HEK293T (cell line): ENCODE data around the gene NRIP1.

Experiments used
- ARNT ChIP-seq: fragments of 450-650 bp; IDR thresholded peaks from 2 replicates; pipeline ENCODE4 v1.6.1; 2017; ENCODE audit warnings: mild to moderate bottlenecking
- CTBP1 ChIP-seq: fragments of 450-650 bp; IDR thresholded peaks from 2 replicates; pipeline ENCODE4 v1.6.1; 2016; ENCODE audit warnings: borderline replicate concordance
- ELF4 ChIP-seq: fragments of 450-650 bp; IDR thresholded peaks from 2 replicates; pipeline ENCODE4 v1.6.1; 2017; ENCODE audit warnings: antibody characterized with exemption
- FOXA1 ChIP-seq: fragments of 450-650 bp; IDR thresholded peaks from 2 replicates; pipeline ENCODE4 v1.6.1; 2016; ENCODE audit warnings: mild to moderate bottlenecking
- FOXK2 ChIP-seq: fragments of 450-650 bp; IDR thresholded peaks from 2 replicates; pipeline ENCODE4 v1.6.1; 2016; ENCODE audit warnings: mild to moderate bottlenecking
- FOXM1 ChIP-seq: fragments of 450-650 bp; IDR thresholded peaks from 2 replicates; pipeline ENCODE4 v1.6.1; 2017; ENCODE audit warnings: mild to moderate bottlenecking, borderline replicate concordance
- HDGF ChIP-seq: fragments of 450-650 bp; IDR thresholded peaks from 2 replicates; pipeline ENCODE4 v1.6.1; 2017; ENCODE audit warnings: antibody characterized with exemption, borderline replicate concordance
- NFRKB ChIP-seq: fragments of 450-650 bp; IDR thresholded peaks from 2 replicates; pipeline ENCODE4 v1.6.1; 2016; ENCODE audit warnings: mild to moderate bottlenecking, moderate library complexity
- PKNOX1 ChIP-seq: fragments of 450-650 bp; IDR thresholded peaks from 2 replicates; pipeline ENCODE4 v1.6.1; 2016
- SP1 ChIP-seq: fragments of 450-650 bp; IDR thresholded peaks from 2 replicates; pipeline ENCODE4 v1.6.1; 2017
- SUZ12 ChIP-seq: fragments of 450-650 bp; IDR thresholded peaks from 2 replicates; pipeline ENCODE4 v1.6.1; 2016; ENCODE audit warnings: mild to moderate bottlenecking
- ZNF384 ChIP-seq: fragments of 450-650 bp; IDR thresholded peaks from 2 replicates; pipeline ENCODE4 v1.6.1; 2016

GRCh38 chr21:14913638-14914037, 151.2 kb downstream of the NRIP1 start:
- TF ChIP-seq FOXA1 = no peak
- TF ChIP-seq FOXK2 = no peak
- no peak for TF ChIP-seq PKNOX1
- TF ChIP-seq HDGF = no peak
- no peak for TF ChIP-seq FOXM1
- no peak for TF ChIP-seq SP1
- TF ChIP-seq SUZ12 = no peak
- TF ChIP-seq ZNF384 = no peak
- no peak for TF ChIP-seq NFRKB
- no peak for TF ChIP-seq CTBP1
- TF ChIP-seq ELF4 = no peak
- no peak for TF ChIP-seq ARNT
